GM18858 (cell line): Measurements from ENCODE around the gene TUBB3.
"Not testable (repeated sequence)": the region's sequence is repeated elsewhere in the genome, so short reads cannot be mapped to it uniquely, and the experiment has no call there.

Source experiments
- ATAC-seq: cut with Tn5 transposase; IDR thresholded peaks from one replicate; pipeline ENCODE4 v1.9.1; 2021; ENCODE audit not compliant: unreplicated experiment

The TUBB3 gene

DNA sequence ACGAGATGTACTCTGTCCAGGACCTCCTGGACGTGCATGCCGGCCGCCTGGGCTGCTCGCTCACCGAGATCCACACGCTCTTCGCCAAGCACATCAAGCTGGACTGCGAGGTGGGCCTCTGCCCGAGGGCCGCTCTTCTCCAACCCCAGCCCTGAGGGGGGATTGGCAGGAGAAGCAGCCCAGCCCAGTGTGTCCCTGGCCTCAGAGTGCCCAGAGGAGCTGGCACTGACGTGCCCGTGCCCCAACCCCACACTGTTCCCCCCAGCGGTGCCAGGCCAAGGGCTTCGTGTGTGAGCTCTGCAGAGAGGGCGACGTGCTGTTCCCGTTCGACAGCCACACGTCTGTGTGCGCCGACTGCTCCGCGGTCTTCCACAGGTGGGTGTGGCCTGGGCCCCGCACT is 41.1 kb downstream of the TUBB3 start:
- no peak for ATAC-seq

- ATAC-seq = no peak
These were observed 42.5 kb downstream of the TUBB3 start for GRCh38 chr16:89965447-89966225.

DNA sequence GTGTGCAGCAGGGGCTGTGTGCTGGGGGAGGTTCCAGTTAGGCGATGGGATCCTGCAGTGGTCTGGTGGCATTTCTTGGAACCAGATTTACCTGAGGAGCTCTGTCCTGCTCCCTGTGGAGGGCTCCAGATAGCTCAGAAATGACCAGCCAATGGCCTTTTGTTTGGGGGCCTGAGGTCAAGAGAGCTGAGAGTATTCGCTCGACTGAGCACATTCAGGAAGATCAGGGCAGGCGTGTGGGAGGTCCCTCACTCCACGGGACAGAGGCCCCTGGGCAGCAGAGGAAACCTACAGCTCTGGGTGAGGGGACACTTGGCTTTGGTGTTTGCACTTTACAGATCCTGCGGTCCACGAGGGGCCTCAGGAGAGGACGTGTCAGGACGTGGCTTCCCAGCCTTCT is 43.6 kb downstream of the TUBB3 start:
- no peak for ATAC-seq

DNA sequence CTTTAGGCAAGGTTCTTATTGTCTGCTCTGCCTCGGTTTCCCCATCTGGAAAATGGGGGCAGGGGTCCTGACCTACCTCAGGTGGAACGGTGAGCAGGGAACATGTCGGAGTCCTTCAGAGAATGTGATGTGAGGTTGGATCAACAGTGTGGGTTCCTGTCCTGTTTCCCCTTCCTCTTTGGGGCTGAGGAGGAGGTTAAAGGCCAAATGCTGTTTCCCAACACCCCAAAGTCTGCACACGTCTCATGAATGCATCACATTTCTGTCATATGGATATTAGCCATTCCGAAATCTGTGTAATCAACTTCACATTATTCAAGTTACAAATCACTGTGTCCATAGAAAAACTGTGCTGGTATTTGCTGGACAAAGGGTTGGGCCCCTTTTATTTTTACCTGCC is 44.3 kb downstream of the TUBB3 start:
- ATAC-seq = not testable (repeated sequence)

- ATAC-seq = not testable (repeated sequence)
These were observed 44.9 kb downstream of the TUBB3 start for GRCh38 chr16:89968074-89968473.

- no peak for ATAC-seq
These were observed 46.7 kb downstream of the TUBB3 start for GRCh38 chr16:89969741-89970410.

DNA sequence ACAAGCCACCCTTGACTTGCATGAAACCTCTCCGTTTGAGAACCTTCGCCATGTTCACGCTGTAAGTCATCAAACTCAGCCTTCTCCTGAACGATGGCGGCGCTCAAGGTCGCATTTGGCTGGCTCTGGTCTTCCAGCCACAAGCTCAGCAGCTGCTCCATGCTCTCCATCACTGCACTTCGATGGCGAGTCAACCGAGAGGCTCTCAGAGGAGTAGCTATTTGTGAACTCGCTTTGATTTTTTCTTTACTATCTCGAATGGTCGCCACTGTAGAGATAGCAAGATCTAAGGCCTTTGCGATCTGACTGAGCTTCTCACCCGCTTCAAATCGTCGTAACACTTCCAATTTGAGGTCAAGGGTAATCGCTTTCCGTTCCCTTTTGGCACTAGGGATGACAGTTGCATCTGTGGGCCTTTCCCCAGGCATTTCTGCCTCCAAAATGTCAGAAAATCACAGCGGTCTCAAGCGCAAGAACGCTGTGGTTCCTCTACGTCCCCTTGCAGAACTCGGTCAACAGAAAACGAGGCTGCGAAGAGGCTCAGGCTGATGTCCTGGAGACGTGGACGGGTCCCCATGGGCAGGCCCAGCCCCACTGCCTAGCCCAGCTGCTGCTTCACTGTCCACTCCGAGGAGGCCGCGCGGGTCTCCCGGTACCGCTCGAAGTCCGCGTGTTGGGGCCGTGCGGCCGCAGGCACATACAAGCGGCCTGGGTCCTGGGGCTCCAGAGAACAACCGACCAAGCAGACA is 48.5 kb downstream of the TUBB3 start:
- ATAC-seq = no peak

DNA sequence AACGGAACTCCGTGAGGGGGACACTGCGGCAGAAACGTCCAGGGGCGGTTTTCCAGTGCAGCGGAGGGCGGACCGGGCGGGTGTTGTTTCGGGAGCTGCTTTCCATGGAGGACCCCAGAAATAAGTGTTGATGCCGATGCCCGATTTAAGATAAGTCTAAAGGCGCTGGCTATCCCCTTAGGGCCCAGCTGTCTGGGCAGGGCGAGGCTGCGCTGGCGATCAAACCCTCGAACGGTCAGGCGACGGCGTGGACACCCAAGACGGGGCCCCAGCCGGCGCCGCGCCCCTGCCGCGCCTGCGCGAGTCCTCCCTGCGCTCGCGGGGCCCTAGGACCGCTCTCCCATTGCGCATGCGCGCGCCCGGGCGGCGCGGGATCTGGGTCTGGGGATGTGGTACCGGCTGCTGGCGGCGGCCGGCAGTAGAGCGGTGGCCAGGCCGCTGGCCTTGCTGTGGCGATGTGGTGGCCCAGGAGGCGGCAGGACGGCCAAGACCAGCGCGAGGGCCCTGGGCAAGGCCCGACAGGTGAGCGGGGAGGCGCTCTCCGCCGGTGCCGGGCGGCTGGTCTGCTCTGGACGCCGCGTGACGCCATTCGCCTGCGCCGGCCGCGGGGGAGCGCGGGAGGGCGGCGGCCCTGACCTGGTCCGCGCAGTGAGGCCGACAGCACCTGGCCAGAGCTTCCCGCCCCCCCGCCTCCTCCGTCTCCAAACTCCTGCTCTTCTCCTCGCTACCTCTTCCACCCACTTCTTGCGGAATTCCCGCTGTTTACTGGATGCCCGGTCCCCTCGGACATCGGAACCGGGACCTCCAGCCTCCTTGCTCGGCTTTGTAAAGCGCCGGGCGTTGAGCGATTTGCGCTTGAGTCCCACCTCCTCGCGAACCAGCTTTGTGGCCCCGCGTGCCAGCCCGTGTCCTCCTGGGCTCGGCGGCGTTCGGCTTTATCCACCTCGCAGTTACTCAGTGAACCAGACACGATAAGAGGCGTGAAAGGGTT is 49.4 kb downstream of the TUBB3 start:
- ATAC-seq = peak; percentile 59

DNA sequence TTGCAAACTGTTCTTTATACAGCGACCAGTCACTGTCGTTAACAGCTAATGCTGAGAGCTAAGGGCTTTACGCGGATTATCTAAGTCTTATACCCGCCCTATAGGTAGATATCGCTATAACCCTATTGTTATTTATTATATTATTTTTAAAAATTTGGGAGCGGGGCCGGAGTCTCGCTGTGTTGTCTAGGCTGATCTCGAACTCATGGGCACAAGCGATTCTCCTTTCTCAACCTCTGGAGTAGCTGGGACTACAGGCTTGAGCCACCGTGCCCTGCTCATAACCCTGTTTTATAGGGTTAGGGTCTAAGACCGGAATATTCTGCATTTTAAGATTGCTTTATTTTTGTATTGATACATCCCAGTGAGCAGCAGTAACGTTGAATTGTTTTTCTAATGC is 50.1 kb downstream of the TUBB3 start:
- ATAC-seq = no peak

GRCh38 chr16:89973654-89974335 is 50.7 kb downstream of the TUBB3 start:
- ATAC-seq = no peak

GRCh38 chr16:89974870-89975269 is 51.7 kb downstream of the TUBB3 start:
- ATAC-seq = no peak

DNA sequence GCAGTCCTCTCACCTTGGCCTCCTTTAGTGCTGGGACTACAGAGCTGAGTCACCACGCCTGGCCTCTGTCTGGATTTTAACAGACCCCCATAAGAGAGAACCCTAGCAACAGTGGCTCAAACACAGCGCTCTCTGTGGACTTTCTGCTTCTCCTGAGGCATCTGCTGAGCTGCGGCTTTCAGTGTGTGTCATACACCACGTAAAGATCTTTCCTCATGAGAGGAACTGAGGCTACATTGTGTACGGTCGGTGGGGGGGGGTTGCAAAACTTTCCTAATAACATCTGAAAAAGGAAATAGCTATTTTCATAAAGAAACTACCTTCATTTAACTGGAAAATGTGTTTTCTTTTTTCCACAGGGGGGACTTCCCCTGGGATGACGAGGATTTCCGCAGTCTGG is 58.3 kb downstream of the TUBB3 start:
- ATAC-seq = no peak

DNA sequence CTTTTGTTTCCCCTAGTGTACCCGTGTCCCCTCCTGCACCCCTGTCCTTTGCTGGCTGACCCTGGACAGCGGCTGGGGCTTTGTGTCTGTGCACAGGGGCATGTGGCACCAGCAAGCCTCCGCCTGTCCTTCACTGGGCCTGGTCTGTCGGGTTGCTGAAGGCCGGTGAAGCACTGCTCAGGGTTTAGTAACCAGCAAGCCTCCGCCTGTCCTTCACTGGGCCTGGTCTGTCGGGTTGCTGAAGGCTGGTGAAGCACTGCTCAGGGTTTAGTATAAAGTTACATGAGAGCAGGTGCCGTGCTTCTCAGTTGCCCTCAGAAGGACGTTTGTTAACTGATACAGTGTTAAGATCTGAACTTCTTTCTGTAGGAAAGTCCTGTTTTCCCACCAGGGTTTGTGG is 59.2 kb downstream of the TUBB3 start:
- ATAC-seq = no peak

- ATAC-seq = no peak
These were observed 60.4 kb downstream of the TUBB3 start for GRCh38 chr16:89983536-89983935.

DNA sequence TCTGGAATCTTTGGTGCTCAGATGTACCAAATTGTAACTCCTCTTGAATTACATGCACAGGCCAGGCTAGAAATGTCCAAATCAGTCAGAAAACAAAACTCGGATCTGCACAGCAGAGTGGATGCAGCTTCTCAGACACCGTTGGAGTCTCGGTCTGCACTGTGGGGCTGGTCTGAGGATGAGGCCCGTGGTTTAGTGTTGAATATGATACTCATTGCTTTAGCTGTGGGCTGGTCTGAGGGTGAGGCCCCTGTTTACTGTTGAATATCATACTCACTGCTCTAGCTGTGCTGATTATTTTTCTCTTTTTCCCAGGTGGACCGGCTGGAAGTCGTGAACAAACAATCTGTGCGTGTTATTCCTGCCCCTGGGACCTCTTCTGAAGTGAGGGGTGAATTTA is 61.1 kb downstream of the TUBB3 start:
- ATAC-seq = no peak

- ATAC-seq = no peak
These were observed 62.1 kb downstream of the TUBB3 start for GRCh38 chr16:89985219-89985618.
